ENCODE data around the gene DRICH1. TPM values are rescaled to one million over a fixed set of nuclear protein-coding genes. Genes with fewer than 3 reads are reported as not detected.
"Not testable (repeated sequence)": the region's sequence is repeated elsewhere in the genome, so short reads cannot be mapped to it uniquely, and the experiment has no call there.

The DRICH1 gene
- total RNA-seq, 1 donor: 0.36 TPM

DNA sequence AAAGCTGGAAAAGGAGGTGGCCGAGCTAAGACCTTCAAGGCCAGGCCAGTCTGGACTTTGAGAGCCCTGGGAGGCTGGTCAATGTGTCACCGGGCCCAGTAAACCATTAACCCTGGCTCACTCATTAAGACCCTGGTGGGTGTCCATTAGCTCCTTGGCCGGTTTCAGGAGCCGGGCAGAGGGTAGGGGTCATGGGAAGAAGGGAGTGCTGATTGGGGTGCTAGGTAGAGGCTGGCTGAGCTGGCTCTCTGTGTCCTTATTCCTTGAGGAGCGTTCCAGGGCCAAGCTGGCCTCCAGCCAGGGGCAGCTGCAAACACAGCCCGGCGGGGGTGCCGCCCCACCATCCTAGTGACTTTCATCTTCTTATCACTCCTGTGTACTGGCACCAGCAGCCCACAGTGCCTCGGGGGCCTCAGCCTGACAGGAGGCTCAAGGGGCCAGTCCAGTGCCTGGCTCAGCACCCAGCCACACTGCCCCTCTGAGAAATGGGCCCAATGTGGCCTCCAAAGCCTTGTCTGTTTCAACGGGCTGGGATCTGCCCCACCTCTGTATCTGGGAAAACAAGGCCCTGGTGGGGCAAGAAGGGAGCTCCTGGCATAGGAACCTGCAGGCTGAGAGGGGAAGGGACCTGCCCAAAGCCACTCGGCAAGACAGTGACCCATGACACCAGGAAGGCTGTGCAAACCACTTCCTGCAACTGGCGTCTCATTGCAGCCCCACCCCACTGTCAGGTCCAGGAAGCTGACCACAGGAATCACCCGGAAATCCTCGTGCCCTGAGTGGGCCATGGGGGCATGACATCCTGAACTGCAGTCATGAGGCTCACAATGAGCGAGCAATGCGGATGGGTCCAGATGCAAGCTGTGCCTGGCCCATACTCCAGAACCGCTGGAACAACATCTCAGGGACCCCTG is 43.6 kb upstream of the DRICH1 start:
- no peak overlapping the region for H3K4me2 ChIP-seq (ENCODE audit: insufficient read depth, low read length)
- H3K4me3 ChIP-seq (ENCODE audit: insufficient read depth, low read length): no peak overlapping the region
- H3K27me3 ChIP-seq (ENCODE audit: insufficient read depth, low read length): no peaks in the 10 kb centered on the region
- H4K20me1 ChIP-seq (ENCODE audit: insufficient read depth, low read length): no peaks in the 10 kb centered on the region
- H3K27ac ChIP-seq (ENCODE audit: low read depth, low read length): no peak overlapping the region
- H3K36me3 ChIP-seq (ENCODE audit: insufficient read depth, low read length): no peaks in the 10 kb centered on the region
- no peaks in the 10 kb centered on the region for H3K9me3 ChIP-seq (ENCODE audit: low read depth, low read length)
- no peak for DNase-seq (ENCODE audit: insufficient read length, low spot score, missing footprints)
- H3K4me1 ChIP-seq (ENCODE audit: insufficient read depth, low read length): no peaks in the 10 kb centered on the region
- H3K79me2 ChIP-seq (ENCODE audit: insufficient read depth, low read length): no peaks in the 10 kb centered on the region
- H2AFZ ChIP-seq (ENCODE audit: low read length): no peak overlapping the region
- TF ChIP-seq, protein P1, sequence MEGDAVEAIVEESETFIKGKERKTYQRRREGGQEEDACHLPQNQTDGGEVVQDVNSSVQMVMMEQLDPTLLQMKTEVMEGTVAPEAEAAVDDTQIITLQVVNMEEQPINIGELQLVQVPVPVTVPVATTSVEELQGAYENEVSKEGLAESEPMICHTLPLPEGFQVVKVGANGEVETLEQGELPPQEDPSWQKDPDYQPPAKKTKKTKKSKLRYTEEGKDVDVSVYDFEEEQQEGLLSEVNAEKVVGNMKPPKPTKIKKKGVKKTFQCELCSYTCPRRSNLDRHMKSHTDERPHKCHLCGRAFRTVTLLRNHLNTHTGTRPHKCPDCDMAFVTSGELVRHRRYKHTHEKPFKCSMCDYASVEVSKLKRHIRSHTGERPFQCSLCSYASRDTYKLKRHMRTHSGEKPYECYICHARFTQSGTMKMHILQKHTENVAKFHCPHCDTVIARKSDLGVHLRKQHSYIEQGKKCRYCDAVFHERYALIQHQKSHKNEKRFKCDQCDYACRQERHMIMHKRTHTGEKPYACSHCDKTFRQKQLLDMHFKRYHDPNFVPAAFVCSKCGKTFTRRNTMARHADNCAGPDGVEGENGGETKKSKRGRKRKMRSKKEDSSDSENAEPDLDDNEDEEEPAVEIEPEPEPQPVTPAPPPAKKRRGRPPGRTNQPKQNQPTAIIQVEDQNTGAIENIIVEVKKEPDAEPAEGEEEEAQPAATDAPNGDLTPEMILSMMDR (IDR thresholded peaks at IDR 0.05; ENCODE audit: extremely low read depth, low read depth, low read length): no peak

DNA sequence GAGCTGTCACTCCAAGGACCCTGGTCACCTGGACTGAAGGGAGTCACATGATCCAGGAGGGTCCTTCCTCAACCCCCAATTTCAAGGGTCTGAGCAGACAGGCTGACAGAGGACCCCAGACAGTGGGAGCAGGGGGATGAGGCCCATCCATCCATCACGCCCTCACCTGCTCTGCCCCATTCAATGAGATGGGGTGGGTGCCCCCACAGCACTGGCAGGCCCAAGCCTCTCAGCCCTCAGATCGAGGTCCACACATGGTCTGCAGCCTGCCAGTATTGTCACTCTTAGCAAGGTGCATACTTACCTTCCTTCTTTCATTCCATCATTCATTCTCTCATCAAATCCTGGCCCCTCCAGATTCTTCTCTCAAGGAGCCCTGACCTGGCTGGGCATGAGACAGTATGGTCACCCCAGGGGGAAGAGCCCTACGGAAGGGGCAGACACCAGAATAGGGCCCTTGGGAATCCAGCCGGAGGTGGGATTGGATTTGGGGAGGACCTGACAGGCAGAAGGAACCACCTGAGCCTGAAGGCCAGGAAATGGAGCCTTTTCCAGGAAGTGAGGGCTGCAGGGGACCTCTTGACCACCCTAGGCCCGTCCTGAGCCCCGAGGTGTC is 42.9 kb upstream of the DRICH1 start:
- H3K4me3 ChIP-seq (ENCODE audit: insufficient read depth, low read length); H3K9me3 ChIP-seq (ENCODE audit: low read depth, low read length); H4K20me1 ChIP-seq (ENCODE audit: insufficient read depth, low read length); H3K4me2 ChIP-seq (ENCODE audit: insufficient read depth, low read length); H3K36me3 ChIP-seq (ENCODE audit: insufficient read depth, low read length); H2AFZ ChIP-seq (ENCODE audit: low read length); DNase-seq (ENCODE audit: insufficient read length, low spot score, missing footprints); H3K27me3 ChIP-seq (ENCODE audit: insufficient read depth, low read length); H3K27ac ChIP-seq (ENCODE audit: low read depth, low read length); H3K4me1 ChIP-seq (ENCODE audit: insufficient read depth, low read length); H3K79me2 ChIP-seq (ENCODE audit: insufficient read depth, low read length): not testable (repeated sequence)

DNA sequence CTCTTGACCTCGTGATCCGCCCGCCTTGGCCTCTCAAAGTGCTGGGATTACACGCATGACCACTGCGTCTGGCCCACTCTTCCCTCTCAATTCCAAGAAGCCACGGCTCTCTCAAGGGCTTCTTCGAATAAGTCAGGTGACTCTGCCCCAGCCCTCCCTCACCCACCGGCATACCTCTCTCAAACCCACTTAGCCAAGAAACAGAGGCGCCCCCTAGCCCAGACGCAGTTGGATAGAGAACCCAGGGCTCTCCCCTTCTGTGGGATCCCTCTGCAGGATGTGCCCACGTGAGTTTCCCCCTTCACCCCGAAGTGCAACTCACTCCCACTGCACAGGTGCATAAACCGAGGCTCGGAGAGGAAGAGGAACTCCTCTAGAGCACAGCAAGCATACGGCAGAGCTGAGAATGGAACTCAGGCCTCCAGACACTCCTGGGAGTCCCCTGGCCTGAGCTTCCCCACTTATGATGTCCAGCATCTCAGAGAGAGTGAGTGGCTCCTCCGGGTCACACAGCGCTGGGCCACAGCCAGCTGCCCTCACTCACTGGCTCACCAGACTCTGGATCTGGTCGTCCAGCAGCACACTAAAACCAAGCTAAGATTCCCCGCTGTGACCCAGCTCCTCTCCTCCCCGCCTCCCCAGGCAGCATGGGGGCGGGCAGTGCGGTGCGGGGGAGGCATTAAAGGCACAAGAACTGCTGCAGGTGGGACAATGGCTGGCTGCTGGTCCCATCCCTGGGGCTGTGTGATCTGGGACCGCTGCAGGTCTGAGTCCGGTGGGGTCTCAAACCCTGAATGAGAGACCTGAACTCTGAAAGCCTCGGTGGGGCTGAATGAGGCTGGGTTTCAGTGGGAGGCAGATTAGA is 41.9 kb upstream of the DRICH1 start:
- Histone ChIP-seq H3K9me3 (ENCODE audit: low read depth, low read length) (no peaks in the 10 kb centered on the region), H3K4me1 (ENCODE audit: insufficient read depth, low read length) (no peaks in the 10 kb centered on the region), H3K4me2 (ENCODE audit: insufficient read depth, low read length) (no peak overlapping the region), H3K27me3 (ENCODE audit: insufficient read depth, low read length) (no peaks in the 10 kb centered on the region), H4K20me1 (ENCODE audit: insufficient read depth, low read length) (no peaks in the 10 kb centered on the region), H3K79me2 (ENCODE audit: insufficient read depth, low read length) (no peaks in the 10 kb centered on the region), H3K4me3 (ENCODE audit: insufficient read depth, low read length) (no peak overlapping the region), H3K36me3 (ENCODE audit: insufficient read depth, low read length) (no peaks in the 10 kb centered on the region), H3K27ac (ENCODE audit: low read depth, low read length) (no peak overlapping the region), H2AFZ (ENCODE audit: low read length) (no peak overlapping the region)
- DNase-seq (ENCODE audit: insufficient read length, low spot score, missing footprints): no peak
- TF ChIP-seq, protein P1 (IDR thresholded peaks at IDR 0.05; ENCODE audit: extremely low read depth, low read depth, low read length): no peak

DNA sequence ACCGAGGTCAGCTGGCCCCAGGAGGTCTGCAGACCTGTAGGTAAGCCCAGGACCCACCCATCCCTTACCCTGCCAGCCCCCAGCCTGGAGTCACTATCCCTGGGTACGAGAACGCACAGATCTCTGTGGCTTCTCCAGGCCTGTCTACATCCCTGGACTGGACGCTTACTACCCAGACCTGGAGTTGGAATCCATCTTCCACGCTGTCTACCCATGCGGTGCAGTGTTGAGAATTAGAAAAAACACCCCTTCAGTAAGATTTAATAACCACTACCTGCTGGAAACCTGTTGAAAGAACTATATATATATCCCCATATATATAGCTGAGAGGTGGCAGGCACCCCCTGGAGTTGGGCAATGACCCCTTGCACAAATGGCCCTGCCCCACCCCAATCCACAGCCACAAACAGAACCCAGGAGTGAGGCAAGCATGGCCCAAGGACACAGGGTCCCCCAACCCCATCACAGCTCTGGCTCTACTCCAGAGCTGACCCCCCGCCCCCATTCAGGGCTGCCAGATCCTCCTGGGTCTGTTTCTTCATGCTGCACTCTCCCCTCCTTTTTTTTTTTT is 41.0 kb upstream of the DRICH1 start:
- TF ChIP-seq, protein P1 (IDR thresholded peaks at IDR 0.05; ENCODE audit: extremely low read depth, low read depth, low read length): no peak
- H4K20me1 ChIP-seq (ENCODE audit: insufficient read depth, low read length): no peaks in the 10 kb centered on the region
- H3K27me3 ChIP-seq (ENCODE audit: insufficient read depth, low read length): no peaks in the 10 kb centered on the region
- no peak overlapping the region for H2AFZ ChIP-seq (ENCODE audit: low read length)
- H3K9me3 ChIP-seq (ENCODE audit: low read depth, low read length): no peaks in the 10 kb centered on the region
- no peaks in the 10 kb centered on the region for H3K4me1 ChIP-seq (ENCODE audit: insufficient read depth, low read length)
- H3K27ac ChIP-seq (ENCODE audit: low read depth, low read length): no peak overlapping the region
- no peak overlapping the region for H3K4me3 ChIP-seq (ENCODE audit: insufficient read depth, low read length)
- no peaks in the 10 kb centered on the region for H3K79me2 ChIP-seq (ENCODE audit: insufficient read depth, low read length)
- DNase-seq (ENCODE audit: insufficient read length, low spot score, missing footprints): no peak
- no peak overlapping the region for H3K4me2 ChIP-seq (ENCODE audit: insufficient read depth, low read length)
- no peaks in the 10 kb centered on the region for H3K36me3 ChIP-seq (ENCODE audit: insufficient read depth, low read length)

DNA sequence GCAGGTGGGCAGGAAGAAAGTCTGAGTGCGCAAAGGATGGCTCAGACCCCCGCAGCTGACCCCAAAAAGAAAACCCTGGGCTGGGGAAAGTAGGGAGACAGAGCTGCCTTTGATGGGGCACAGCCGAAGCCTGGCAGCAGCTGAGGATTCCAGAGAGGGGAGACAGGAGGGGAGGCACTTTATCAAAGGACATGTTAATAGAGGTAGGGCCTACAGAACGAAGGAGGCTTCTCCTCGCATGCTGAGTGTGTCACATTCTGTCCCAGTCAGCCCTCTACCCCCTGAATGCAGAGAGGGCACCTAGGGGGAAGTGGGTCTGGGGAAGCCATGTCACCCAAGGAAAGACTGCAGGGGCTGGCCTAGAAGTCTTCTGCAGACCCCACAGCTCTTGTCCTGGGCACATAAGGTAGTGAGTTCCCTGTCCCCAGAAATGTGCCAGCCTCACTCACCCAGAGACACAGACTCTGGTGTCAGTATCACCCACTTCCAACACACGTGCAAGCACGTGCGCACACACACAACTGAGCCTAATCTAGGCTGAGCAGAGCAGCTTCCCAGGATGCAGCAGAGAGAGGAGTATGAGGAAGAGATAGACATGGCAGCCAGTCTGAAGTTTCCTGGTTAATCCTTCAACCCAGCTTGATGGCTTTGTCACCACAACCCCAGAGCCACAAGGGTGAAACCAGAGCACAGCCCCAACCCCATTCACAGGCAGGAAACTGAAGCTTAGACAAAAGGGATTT is 40.4 kb upstream of the DRICH1 start:
- H3K79me2 ChIP-seq (ENCODE audit: insufficient read depth, low read length); H3K27ac ChIP-seq (ENCODE audit: low read depth, low read length): not testable (repeated sequence)

More for the DNA sequence above, 40.4 kb upstream of the DRICH1 start:
- not testable (repeated sequence) for H2AFZ ChIP-seq (ENCODE audit: low read length); H3K9me3 ChIP-seq (ENCODE audit: low read depth, low read length); H3K4me1 ChIP-seq (ENCODE audit: insufficient read depth, low read length); H4K20me1 ChIP-seq (ENCODE audit: insufficient read depth, low read length); H3K4me2 ChIP-seq (ENCODE audit: insufficient read depth, low read length); H3K4me3 ChIP-seq (ENCODE audit: insufficient read depth, low read length); H3K27me3 ChIP-seq (ENCODE audit: insufficient read depth, low read length); H3K36me3 ChIP-seq (ENCODE audit: insufficient read depth, low read length); DNase-seq (ENCODE audit: insufficient read length, low spot score, missing footprints)

Data from osteoblast (primary cell).